GM23338 (cell line): ENCODE data around the gene CRMP1. TPM values are rescaled to one million over a fixed set of nuclear protein-coding genes. Genes with fewer than 3 reads are reported as not detected.

Experiments
- ATAC-seq: fragments of 200-7000 bp; cut with Tn5 transposase; 3 replicates; pipeline ENCODE4 v1.9.1; 2020
- DNase-seq: peaks from one replicate; pipeline ENCODE4 v3.0.0-alpha.2; 2015; ENCODE audit warnings: low spot score
- H2AFZ ChIP-seq: fragments of 200-600 bp; sonication (generic); 2 replicates; pipeline ENCODE4 v1.8.0; 2016; ENCODE audit warnings: antibody characterized with exemption, mild to moderate bottlenecking, moderate library complexity
- H3F3A ChIP-seq: fragments of 200-600 bp; sonication (generic); replicated peaks from 2 replicates; pipeline ENCODE4 v1.8.0; 2017; ENCODE audit warnings: antibody characterized with exemption, mixed run types, low read depth
- H3K27ac ChIP-seq: fragments of 200-600 bp; sonication (generic); 2 replicates; pipeline ENCODE4 v1.6.1; 2016; ENCODE audit warnings: low read depth
- H3K27me3 ChIP-seq: fragments of 200-600 bp; sonication (generic); 2 replicates; pipeline ENCODE4 v1.8.0; 2016; ENCODE audit warnings: mild to moderate bottlenecking, mixed run types, moderate library complexity; ENCODE audit not compliant: insufficient read depth
- H3K36me3 ChIP-seq: fragments of 200-600 bp; sonication (generic); 2 replicates; pipeline ENCODE4 v1.8.0; 2016; ENCODE audit warnings: mild to moderate bottlenecking; ENCODE audit not compliant: insufficient read depth
- H3K4me1 ChIP-seq: fragments of 200-600 bp; sonication (generic); 2 replicates; pipeline ENCODE4 v1.8.0; 2016; ENCODE audit warnings: mild to moderate bottlenecking, moderate library complexity; ENCODE audit not compliant: insufficient read depth
- H3K4me2 ChIP-seq: fragments of 200-600 bp; sonication (generic); 2 replicates; pipeline ENCODE4 v1.7.1; 2017; ENCODE audit warnings: mixed run types
- H3K4me3 ChIP-seq: fragments of 200-600 bp; sonication (generic); 2 replicates; pipeline ENCODE4 v1.6.1; 2016; ENCODE audit warnings: mixed run types
- H3K79me2 ChIP-seq: fragments of 200-600 bp; sonication (generic); replicated peaks from 2 replicates; pipeline ENCODE4 v1.8.0; 2017; ENCODE audit warnings: mild to moderate bottlenecking; ENCODE audit not compliant: insufficient read depth
- H3K9me2 ChIP-seq: fragments of 200-600 bp; sonication (generic); 2 replicates; pipeline ENCODE4 v1.8.0; 2017; ENCODE audit not compliant: insufficient read depth
- H4K20me1 ChIP-seq: fragments of 200-600 bp; sonication (generic); replicated peaks from 2 replicates; pipeline ENCODE4 v1.8.0; 2017; ENCODE audit warnings: mild to moderate bottlenecking; ENCODE audit not compliant: insufficient read depth
- H3K27ac Mint-ChIP-seq: 2 replicates; pipeline ENCODE4 v1.8.0; 2020; ENCODE audit warnings: inconsistent platforms, mild to moderate bottlenecking, moderate library complexity, mixed read lengths
- H3K27me3 Mint-ChIP-seq: 3 replicates; pipeline ENCODE4 v1.8.0; 2022; ENCODE audit warnings: low read depth, mild to moderate bottlenecking, moderate library complexity, mixed read lengths, inconsistent platforms; ENCODE audit not compliant: insufficient read depth, poor library complexity
- H3K36me3 Mint-ChIP-seq: 3 replicates; pipeline ENCODE4 v1.8.0; 2021; ENCODE audit warnings: low read depth, mild to moderate bottlenecking, inconsistent platforms, moderate library complexity, mixed read lengths
- H3K4me1 Mint-ChIP-seq: 3 replicates; pipeline ENCODE4 v1.8.0; 2020; ENCODE audit warnings: mild to moderate bottlenecking, inconsistent platforms, mixed read lengths
- H3K4me3 Mint-ChIP-seq: 3 replicates; pipeline ENCODE4 v1.8.0; 2021; ENCODE audit warnings: moderate library complexity, mild to moderate bottlenecking, inconsistent platforms, mixed read lengths
- H3K9me3 Mint-ChIP-seq: 3 replicates; pipeline ENCODE4 v1.8.0; 2020; ENCODE audit warnings: moderate library complexity, mild to moderate bottlenecking, inconsistent platforms, mixed read lengths
- CREB1 ChIP-seq: fragments of 250-450 bp; sonication (Bioruptor Pico); IDR thresholded peaks from 2 replicates; pipeline ENCODE4 v1.5.0; 2020; ENCODE audit warnings: low read depth, mild to moderate bottlenecking, moderate library complexity
- CTCF ChIP-seq, 2 experiments: fragments of 200-600 bp in 1 of 2; sonication (generic) in 1 of 2; conservative IDR thresholded peaks; 2 replicates each; pipeline versions ENCODE4 v1.5.1 to v1.6.1; 2016 to 2017; ENCODE audit warnings: antibody characterized with exemption in 2 of 2, low read depth in 2 of 2, mild to moderate bottlenecking in 2 of 2, moderate library complexity in 1 of 2
- ETS1 ChIP-seq: IDR thresholded peaks from 2 replicates; pipeline ENCODE4 v1.6.1; 2016; ENCODE audit warnings: antibody characterized with exemption
- EZH2 ChIP-seq: fragments of 200-600 bp; sonication (generic); IDR thresholded peaks from one replicate; pipeline ENCODE4 v1.8.0; 2017; ENCODE audit warnings: antibody characterized with exemption, mild to moderate bottlenecking, low read depth; ENCODE audit not compliant: unreplicated experiment
- JUNB ChIP-seq: IDR thresholded peaks from one replicate; pipeline ENCODE4 v1.6.1; 2016; ENCODE audit warnings: antibody characterized with exemption; ENCODE audit not compliant: unreplicated experiment
- POLR2AphosphoS5 ChIP-seq: IDR thresholded peaks from 2 replicates; pipeline ENCODE4 v1.6.1; 2016; ENCODE audit warnings: antibody characterized with exemption, low read depth
- REST ChIP-seq: IDR thresholded peaks from one replicate; pipeline ENCODE4 v1.6.1; 2018; ENCODE audit warnings: antibody characterized with exemption; ENCODE audit not compliant: unreplicated experiment
- STAT1 ChIP-seq: IDR thresholded peaks from one replicate; pipeline ENCODE4 v1.6.1; 2016; ENCODE audit warnings: antibody characterized with exemption; ENCODE audit not compliant: unreplicated experiment
- polyA plus RNA-seq: library from polyadenylated mRNA; unstranded; fragments of >200 nt; fragmentation: Nextera tagmentation; extraction: Ambion mirVana; gene quantifications from 2 replicates; pipeline ENCODE4 v1.2.1, GENCODE V29; 2016
- total RNA-seq: library from RNA; depleted of rRNA; stranded (reverse); fragments of >200 nt; shearing (Covaris generic); gene quantifications from 2 replicates; pipeline ENCODE4 v1.2.3, GENCODE V29; 2014

The CRMP1 gene
- total and polyA plus RNA-seq, 2 experiments from 2014 or later: 52.7 to 146 TPM

GRCh38 chr4:5854929-5855328 is 38.0 kb downstream of the CRMP1 start (continued):
- no peak for TF ChIP-seq CTCF (conservative IDR thresholded peaks at IDR 0.05; ENCODE audit: low read depth in 2 of 2)

GRCh38 chr4:5852523-5853202 is 40.2 kb downstream of the CRMP1 start:
- Histone ChIP-seq H3K27me3 (no peaks in the 10 kb centered on the region), H3K9me2 (no peaks in the 10 kb centered on the region), H4K20me1 (peaks cover 40% of the 10 kb centered on the region), H3F3A (no peaks in the 10 kb centered on the region), H3K4me2 (no peak overlapping the region), H2AFZ (no peak overlapping the region), H3K4me1 (no peaks in the 10 kb centered on the region), H3K4me3 (no peak overlapping the region), H3K27ac (peak overlapping the region; percentile 59; the same call in 1 of the 2 replicates), H3K79me2 (peaks cover 16% of the 10 kb centered on the region), H3K36me3 (peaks cover 47% of the 10 kb centered on the region)
- ATAC-seq (peak; percentile 35; the same call in 2 of the 3 replicates), DNase-seq (no peak)
- Mint-ChIP-seq H3K36me3 (peaks cover 43% of the 10 kb centered on the region), H3K9me3 (no peaks in the 10 kb centered on the region), H3K27ac (peak overlapping the region; percentile 66; the same call in 1 of the 2 replicates), H3K4me1 (peaks cover 10% of the 10 kb centered on the region; the same call in 2 of the 3 replicates), H3K27me3 (no peaks in the 10 kb centered on the region), H3K4me3 (no peak overlapping the region)
- no peak for TF ChIP-seq POLR2AphosphoS5
- TF ChIP-seq CREB1 (CRISPR knock-in tag): no peak
- no peak for TF ChIP-seq ETS1
- no peak for TF ChIP-seq STAT1
- TF ChIP-seq CTCF (conservative IDR thresholded peaks at IDR 0.05; ENCODE audit: low read depth in 2 of 2): no peak
- no peak for TF ChIP-seq REST
- no peak for TF ChIP-seq JUNB
- no peak for TF ChIP-seq EZH2
